OCI-LY1 (cell line): ENCODE data around the gene LGR4.

Experiments
- EZH2 ChIP-seq: fragments of 200-600 bp; sonication (generic), shearing (Covaris generic); IDR thresholded peaks from 2 replicates; pipeline ENCODE4 v1.8.0; 2017; ENCODE audit warnings: borderline replicate concordance, mixed run types, mild to moderate bottlenecking, antibody characterized with exemption, low read length, moderate library complexity, mixed read lengths
- TF ChIP-seq, protein P1 (sequence below): fragments of 200-600 bp; sonication (generic), shearing (Covaris generic); IDR thresholded peaks from 2 replicates; pipeline ENCODE4 v1.5.1; 2017; ENCODE audit warnings: mild to moderate bottlenecking, antibody characterized with exemption, low read length, moderate library complexity, mixed read lengths

DNA sequence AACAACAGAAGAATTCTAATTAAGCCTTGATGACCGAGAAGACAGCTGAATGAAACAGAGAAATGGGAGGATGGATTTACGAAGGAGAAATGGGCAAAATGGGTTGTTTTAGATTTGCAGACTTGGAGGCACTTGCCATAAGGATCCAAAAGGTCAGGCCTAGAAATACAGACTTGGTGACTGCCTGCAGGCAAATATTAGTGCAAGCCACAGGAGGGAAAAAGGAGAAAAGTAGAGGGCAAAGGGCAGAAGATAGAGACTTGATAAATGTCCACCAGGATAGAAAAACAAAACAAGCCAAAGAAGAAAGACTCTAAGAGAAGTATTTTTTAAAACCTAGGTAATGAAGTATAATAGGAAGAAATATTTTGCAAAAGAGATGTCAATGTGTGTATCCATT lies 122.7 kb downstream of the LGR4 start:
- TF ChIP-seq, protein P1, sequence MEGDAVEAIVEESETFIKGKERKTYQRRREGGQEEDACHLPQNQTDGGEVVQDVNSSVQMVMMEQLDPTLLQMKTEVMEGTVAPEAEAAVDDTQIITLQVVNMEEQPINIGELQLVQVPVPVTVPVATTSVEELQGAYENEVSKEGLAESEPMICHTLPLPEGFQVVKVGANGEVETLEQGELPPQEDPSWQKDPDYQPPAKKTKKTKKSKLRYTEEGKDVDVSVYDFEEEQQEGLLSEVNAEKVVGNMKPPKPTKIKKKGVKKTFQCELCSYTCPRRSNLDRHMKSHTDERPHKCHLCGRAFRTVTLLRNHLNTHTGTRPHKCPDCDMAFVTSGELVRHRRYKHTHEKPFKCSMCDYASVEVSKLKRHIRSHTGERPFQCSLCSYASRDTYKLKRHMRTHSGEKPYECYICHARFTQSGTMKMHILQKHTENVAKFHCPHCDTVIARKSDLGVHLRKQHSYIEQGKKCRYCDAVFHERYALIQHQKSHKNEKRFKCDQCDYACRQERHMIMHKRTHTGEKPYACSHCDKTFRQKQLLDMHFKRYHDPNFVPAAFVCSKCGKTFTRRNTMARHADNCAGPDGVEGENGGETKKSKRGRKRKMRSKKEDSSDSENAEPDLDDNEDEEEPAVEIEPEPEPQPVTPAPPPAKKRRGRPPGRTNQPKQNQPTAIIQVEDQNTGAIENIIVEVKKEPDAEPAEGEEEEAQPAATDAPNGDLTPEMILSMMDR, result no peak
- no peak for TF ChIP-seq EZH2
